ENCODE measurements around the gene ZNF629.

- no peak for TF ChIP-seq RAD21 (conservative IDR thresholded peaks at IDR 0.05 in 1 of 2, IDR thresholded peaks at IDR 0.05 in 1 of 2)
- no peak for TF ChIP-seq CTCF (IDR thresholded peaks at IDR 0.05)
- TF ChIP-seq REST (IDR thresholded peaks at IDR 0.05) = no peak
- TF ChIP-seq NR3C1 (IDR thresholded peaks at IDR 0.05) = no peak
- TF ChIP-seq MAX (IDR thresholded peaks at IDR 0.05) = no peak
- no peak for TF ChIP-seq ESRRA (IDR thresholded peaks at IDR 0.05; ENCODE audit: borderline replicate concordance, low read length)
- TF ChIP-seq RFX5 (IDR thresholded peaks at IDR 0.05) = no peak
These were observed 43.3 kb downstream of the ZNF629 start for GRCh38 chr16:30743716-30744115.
